Trophoblast cell (in vitro differentiated cells and primary cell): ENCODE results near the gene PHYHIPL.

Source experiments
- DNase-seq, 2 donors: peaks; one replicate each; pipeline ENCODE4 v3.0.0-alpha.2; 2016
- H2AFZ ChIP-seq: 2 replicates; pipeline ENCODE4 v1.6.1; 2013; ENCODE audit warnings: low read length, moderate library complexity, mild to moderate bottlenecking; ENCODE audit not compliant: insufficient read depth, poor library complexity
- H2AK5ac ChIP-seq: 2 replicates; pipeline ENCODE4 v1.6.1; 2013; ENCODE audit warnings: mild to moderate bottlenecking, low read length
- H2BK120ac ChIP-seq: 2 replicates; pipeline ENCODE4 v1.6.1; 2013; ENCODE audit warnings: low read length, mild to moderate bottlenecking, moderate library complexity; ENCODE audit not compliant: insufficient read depth, poor library complexity
- H2BK12ac ChIP-seq: 2 replicates; pipeline ENCODE4 v1.6.1; 2013; ENCODE audit warnings: mild to moderate bottlenecking, low read length, moderate library complexity
- H2BK5ac ChIP-seq: 2 replicates; pipeline ENCODE4 v1.6.1; 2013; ENCODE audit warnings: low read length, low read depth, moderate library complexity, mild to moderate bottlenecking; ENCODE audit not compliant: poor library complexity
- H3K14ac ChIP-seq: 2 replicates; pipeline ENCODE4 v1.6.1; 2013; ENCODE audit warnings: mild to moderate bottlenecking, low read length
- H3K18ac ChIP-seq: 2 replicates; pipeline ENCODE4 v1.6.1; 2013; ENCODE audit warnings: mild to moderate bottlenecking, low read length
- H3K23ac ChIP-seq: 2 replicates; pipeline ENCODE4 v1.6.1; 2013; ENCODE audit warnings: low read length
- H3K27ac ChIP-seq: 2 replicates; pipeline ENCODE4 v1.5.1; 2013; ENCODE audit warnings: low read depth, mild to moderate bottlenecking, inconsistent platforms, low read length, moderate library complexity
- H3K27me3 ChIP-seq: 2 replicates; pipeline ENCODE4 v1.6.1; 2013; ENCODE audit warnings: inconsistent platforms, mild to moderate bottlenecking, low read length, moderate library complexity; ENCODE audit not compliant: insufficient read depth
- H3K36me3 ChIP-seq, 2 experiments: 1 replicate in 1 of 2; 2 replicates in 1 of 2; pipeline ENCODE4 v1.6.1; 2013; ENCODE audit warnings: low read length in 2 of 2, mild to moderate bottlenecking in 2 of 2, moderate library complexity in 1 of 2; ENCODE audit not compliant: insufficient read depth in 2 of 2, control insufficient read depth in 1 of 2
- H3K4ac ChIP-seq: 2 replicates; pipeline ENCODE4 v1.6.1; 2013; ENCODE audit warnings: low read depth, mild to moderate bottlenecking, low read length, moderate library complexity
- H3K4me1 ChIP-seq, 2 experiments: 1 replicate in 1 of 2; 2 replicates in 1 of 2; pipeline ENCODE4 v1.6.1; 2013; ENCODE audit warnings: low read length in 2 of 2, mild to moderate bottlenecking in 2 of 2, moderate library complexity in 1 of 2; ENCODE audit not compliant: insufficient read depth in 2 of 2, control insufficient read depth in 1 of 2
- H3K4me2 ChIP-seq: 2 replicates; pipeline ENCODE4 v1.6.1; 2013; ENCODE audit warnings: inconsistent platforms, mild to moderate bottlenecking, low read length, moderate library complexity
- H3K4me3 ChIP-seq: 2 replicates; pipeline ENCODE4 v1.5.1; 2013; ENCODE audit warnings: mild to moderate bottlenecking, low read depth, low read length, inconsistent platforms
- H3K79me1 ChIP-seq: one replicate; pipeline ENCODE4 v1.6.1; 2013; ENCODE audit warnings: low read length
- H3K79me2 ChIP-seq: 2 replicates; pipeline ENCODE4 v1.6.1; 2013; ENCODE audit warnings: low read length, mild to moderate bottlenecking; ENCODE audit not compliant: control insufficient read depth, insufficient read depth, poor library complexity
- H3K9ac ChIP-seq: 2 replicates; pipeline ENCODE4 v1.6.1; 2013; ENCODE audit warnings: mild to moderate bottlenecking, low read length
- H3K9me3 ChIP-seq: 2 replicates; pipeline ENCODE4 v1.6.1; 2013; ENCODE audit warnings: low read depth, mild to moderate bottlenecking, control low read depth, inconsistent platforms, low read length; ENCODE audit not compliant: insufficient read depth
- H4K12ac ChIP-seq: 2 replicates; pipeline ENCODE4 v1.6.1; 2013; ENCODE audit warnings: low read depth, mild to moderate bottlenecking, low read length, moderate library complexity
- H4K8ac ChIP-seq: 2 replicates; pipeline ENCODE4 v1.6.1; 2013; ENCODE audit warnings: low read depth, mild to moderate bottlenecking, low read length, moderate library complexity
- H4K91ac ChIP-seq: one replicate; pipeline ENCODE4 v1.6.1; 2013; ENCODE audit warnings: low read depth, mild to moderate bottlenecking, low read length, moderate library complexity
- WGBS: extraction: QIAGEN DNeasy Blood & Tissue Kit; methylation state at CpG from one replicate; pipeline ENCODE4 v1.1.7; 2013; ENCODE audit warnings: missing lambda C conversion rate; ENCODE audit not compliant: insufficient read length, insufficient coverage; ENCODE audit errors: extremely low coverage; 5-methylcytosine and 5-hydroxymethylcytosine counted together

The PHYHIPL gene

DNA sequence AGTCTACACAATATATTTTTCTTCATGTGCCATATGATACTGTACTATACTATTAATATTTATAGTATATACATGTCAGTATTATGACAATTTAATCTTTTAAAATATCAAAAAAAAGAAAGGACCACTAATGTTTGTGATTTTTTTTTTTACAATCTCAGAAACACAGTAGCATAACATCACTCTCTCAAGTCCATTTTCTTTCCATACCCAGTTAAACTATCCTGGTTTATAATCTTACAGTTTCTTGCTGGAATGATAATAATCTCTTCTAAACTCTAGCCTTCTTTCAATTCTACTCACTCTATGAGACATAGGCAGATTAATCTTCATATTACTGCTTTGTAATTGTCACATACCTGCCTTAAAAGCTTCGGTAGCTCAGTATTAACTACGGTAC lies 8.9 kb upstream of the PHYHIPL start:
- Histone ChIP-seq H2BK12ac (no peak overlapping the region), H3K79me1 (no peaks in the 10 kb centered on the region), H3K4me2 (no peak overlapping the region), H2AK5ac (no peak overlapping the region), H4K8ac (no peak overlapping the region), H2AFZ (no peak overlapping the region), H3K79me2 (no peaks in the 10 kb centered on the region), H3K36me3 (no peaks in the 10 kb centered on the region), H4K91ac (no peak overlapping the region), H3K27me3 (no peaks in the 10 kb centered on the region), H3K4me3 (no peak overlapping the region), H3K18ac (no peak overlapping the region), H3K9me3 (no peaks in the 10 kb centered on the region), H2BK5ac (no peak overlapping the region), H3K14ac (no peak overlapping the region), H3K4ac (no peak overlapping the region), H4K12ac (no peak overlapping the region), H3K9ac (no peak overlapping the region), H3K23ac (no peak overlapping the region), H3K4me1 (no peaks in the 10 kb centered on the region), H3K27ac (no peak overlapping the region), H2BK120ac (no peak overlapping the region)
- no peak for DNase-seq
- no CpG with 5 or more reads among the region's 2 CpGs for WGBS

DNA sequence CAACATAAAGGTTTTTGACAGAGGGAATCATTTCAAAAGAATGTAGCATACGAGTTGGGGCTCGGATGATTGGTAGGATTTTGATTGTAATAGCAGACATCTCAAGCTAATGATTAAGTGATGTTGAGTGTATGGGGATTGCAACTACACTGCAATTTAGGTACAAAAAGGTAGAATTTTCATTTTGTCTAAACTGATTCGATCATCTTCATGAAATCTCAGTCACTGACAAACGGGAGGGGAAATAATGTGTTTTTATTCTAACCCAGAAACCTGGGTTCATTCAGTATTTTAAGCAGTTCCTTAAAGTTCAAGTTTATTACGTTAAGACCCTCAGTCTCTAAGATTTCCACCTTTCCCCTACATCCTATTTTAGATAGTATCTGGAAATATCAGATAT lies 3.9 kb upstream of the PHYHIPL start:
- Histone ChIP-seq H4K91ac (no peak overlapping the region), H2BK120ac (no peak overlapping the region), H2BK5ac (no peak overlapping the region), H3K9me3 (no peaks in the 10 kb centered on the region), H3K4me3 (no peak overlapping the region), H3K36me3 (no peaks in the 10 kb centered on the region), H3K79me2 (no peaks in the 10 kb centered on the region), H3K4me2 (no peak overlapping the region), H2AFZ (no peak overlapping the region), H3K14ac (no peak overlapping the region), H3K4ac (no peak overlapping the region), H4K8ac (no peak overlapping the region), H3K18ac (no peak overlapping the region), H3K79me1 (peaks cover 3% of the 10 kb centered on the region), H3K27me3 (peaks cover 13% of the 10 kb centered on the region), H3K9ac (no peak overlapping the region), H4K12ac (no peak overlapping the region), H3K4me1 (peaks cover 10 to 19% of the 10 kb centered on the region in 2 experiments), H3K23ac (no peak overlapping the region), H2AK5ac (no peak overlapping the region), H3K27ac (no peak overlapping the region), H2BK12ac (no peak overlapping the region)
- WGBS = no CpG with 5 or more reads among the region's 5 CpGs
- no peak for DNase-seq

DNA sequence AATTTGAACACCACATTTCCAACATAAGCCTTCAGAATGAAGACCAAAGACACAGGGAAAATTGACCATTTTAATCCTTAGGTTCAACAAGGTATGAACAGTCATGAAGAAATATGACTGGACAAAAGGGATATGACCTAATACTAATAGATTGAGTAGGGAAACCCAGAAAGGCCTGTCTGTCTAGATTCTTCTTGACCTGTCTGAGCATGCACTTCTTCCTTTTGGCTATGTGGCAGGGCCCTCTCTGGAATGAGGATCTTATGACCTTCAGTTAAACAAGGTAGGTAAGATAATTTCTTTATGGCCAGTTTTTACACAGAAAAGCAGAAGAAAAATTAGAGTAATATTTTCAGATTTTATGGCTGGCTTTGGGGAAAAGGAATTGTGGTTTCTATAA lies 3.0 kb upstream of the PHYHIPL start:
- no peaks in the 10 kb centered on the region for H3K36me3 ChIP-seq
- peak; percentile 69 to 95 for DNase-seq
- peak overlapping the region; percentile 42 for H3K27ac ChIP-seq
- peaks cover 13% of the 10 kb centered on the region for H3K27me3 ChIP-seq
- peaks cover 3% of the 10 kb centered on the region for H3K79me1 ChIP-seq
- H3K18ac ChIP-seq = no peak overlapping the region
- no peak overlapping the region for H3K4me2 ChIP-seq
- H2AK5ac ChIP-seq = no peak overlapping the region
- no peaks in the 10 kb centered on the region for H3K79me2 ChIP-seq
- peaks cover 10 to 19% of the 10 kb centered on the region in 2 experiments for H3K4me1 ChIP-seq
- no peak overlapping the region for H2BK12ac ChIP-seq
- no peak overlapping the region for H4K91ac ChIP-seq
- H2BK5ac ChIP-seq = no peak overlapping the region
- no peak overlapping the region for H4K12ac ChIP-seq
- H3K4me3 ChIP-seq = no peak overlapping the region
- no peak overlapping the region for H3K4ac ChIP-seq
- no peak overlapping the region for H2BK120ac ChIP-seq
- H3K14ac ChIP-seq = no peak overlapping the region
- H2AFZ ChIP-seq = no peak overlapping the region
- no peak overlapping the region for H4K8ac ChIP-seq
- no peak overlapping the region for H3K9ac ChIP-seq
- H3K23ac ChIP-seq = no peak overlapping the region
- no peaks in the 10 kb centered on the region for H3K9me3 ChIP-seq

DNA sequence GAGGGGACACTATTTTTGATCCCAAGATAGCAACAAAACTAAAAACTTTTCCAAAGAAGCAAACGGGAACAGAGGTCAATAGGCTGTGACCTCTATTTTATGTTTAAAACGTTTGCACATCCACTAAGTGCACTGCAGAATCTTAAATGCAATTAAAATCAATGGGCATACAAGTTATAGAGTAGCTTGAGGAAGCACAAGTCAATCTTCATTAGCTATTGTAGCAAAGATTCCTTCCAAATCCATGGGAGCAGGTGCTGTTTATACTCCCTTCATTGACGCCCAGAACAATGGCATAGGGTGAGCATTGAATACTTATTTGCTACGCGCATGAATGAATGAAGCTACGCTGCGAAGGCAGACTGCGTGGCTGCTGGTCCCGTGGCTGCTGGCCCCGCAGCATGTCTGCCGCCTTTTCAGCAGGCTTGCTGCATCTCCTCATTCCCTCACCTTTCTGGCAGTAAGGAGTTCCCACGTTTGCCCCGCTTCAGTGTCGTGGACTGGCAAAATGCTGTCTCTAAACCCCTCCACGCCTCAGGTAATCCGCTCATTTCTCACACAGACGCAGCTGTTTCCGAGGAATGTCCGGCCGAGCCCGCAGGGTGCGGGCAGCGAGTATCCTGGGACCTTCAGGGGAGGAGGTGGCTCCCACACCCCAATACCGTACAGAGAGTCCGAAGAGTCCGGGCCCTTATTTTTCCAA lies 754 bp upstream of the PHYHIPL start:
- Histone ChIP-seq H3K9me3 (no peaks in the 10 kb centered on the region), H3K18ac (no peak overlapping the region), H2BK5ac (no peak overlapping the region), H3K9ac (peak overlapping the region; percentile 24), H3K36me3 (no peaks in the 10 kb centered on the region), H2BK120ac (no peak overlapping the region), H3K4me1 (peaks cover 10 to 19% of the 10 kb centered on the region in 2 experiments), H4K8ac (no peak overlapping the region), H3K4me3 (peak overlapping the region; percentile 68), H3K27ac (no peak overlapping the region), H3K14ac (peak overlapping the region; percentile 14), H2BK12ac (no peak overlapping the region), H2AFZ (no peak overlapping the region), H4K12ac (no peak overlapping the region), H2AK5ac (no peak overlapping the region), H3K79me2 (no peaks in the 10 kb centered on the region), H3K27me3 (peaks cover 13% of the 10 kb centered on the region), H4K91ac (peak overlapping the region; percentile 10), H3K23ac (peak overlapping the region; percentile 78), H3K79me1 (peaks cover 3% of the 10 kb centered on the region), H3K4me2 (peak overlapping the region; percentile 88), H3K4ac (no peak overlapping the region)
- WGBS = no CpG with 5 or more reads among the region's 26 CpGs
- DNase-seq = peak in 1 of 2 donors; percentile 47
